Measurements from ENCODE around the gene RAB3GAP2.
A peak's percentile ranks its signal among the peaks of the same experiment; 100 is the strongest.
"Not testable (repeated sequence)": the region's sequence is repeated elsewhere in the genome, so short reads cannot be mapped to it uniquely, and the experiment has no call there.

RAB3GAP2 gene

DNA sequence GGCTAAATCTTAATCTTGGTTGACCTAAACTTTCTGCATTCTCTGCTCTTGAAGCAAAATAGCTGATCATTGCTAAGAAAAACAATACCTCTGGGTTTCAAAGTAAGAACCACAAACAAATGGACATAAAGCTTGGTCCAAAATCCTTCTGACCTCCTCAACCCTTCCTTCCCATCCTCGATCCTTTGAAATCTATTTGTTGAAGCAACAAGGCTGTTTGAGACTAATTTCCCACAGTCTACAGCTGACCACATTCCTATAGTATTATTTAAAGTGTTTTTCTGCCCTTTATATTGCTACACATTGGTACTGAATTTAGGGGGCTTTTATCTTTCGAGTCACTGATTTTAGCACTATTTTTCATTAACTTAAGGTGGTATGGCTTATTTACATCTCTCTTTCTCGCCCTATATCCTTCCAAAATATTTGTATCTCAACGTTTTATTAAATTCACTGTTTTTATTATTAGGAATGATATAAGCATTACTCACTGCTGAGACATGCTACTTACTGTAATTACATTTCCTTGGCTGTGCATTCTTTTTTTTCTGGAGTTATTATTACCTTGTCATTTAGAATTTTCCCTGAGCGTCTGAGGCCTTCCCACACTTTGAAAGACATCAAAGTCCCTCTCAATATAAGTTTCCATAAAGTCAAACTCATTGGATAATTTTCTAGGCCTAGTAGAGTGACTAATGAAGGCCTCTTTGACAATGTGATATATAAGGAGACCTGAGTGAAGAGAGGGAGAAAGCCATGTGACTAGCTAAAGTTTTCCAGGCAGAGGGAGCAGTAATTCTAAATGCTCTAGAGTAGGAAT lies 73.9 kb downstream of the RAB3GAP2 start:
- no peak for DNase-seq (ENCODE audit: low read depth, low spot score)

DNA sequence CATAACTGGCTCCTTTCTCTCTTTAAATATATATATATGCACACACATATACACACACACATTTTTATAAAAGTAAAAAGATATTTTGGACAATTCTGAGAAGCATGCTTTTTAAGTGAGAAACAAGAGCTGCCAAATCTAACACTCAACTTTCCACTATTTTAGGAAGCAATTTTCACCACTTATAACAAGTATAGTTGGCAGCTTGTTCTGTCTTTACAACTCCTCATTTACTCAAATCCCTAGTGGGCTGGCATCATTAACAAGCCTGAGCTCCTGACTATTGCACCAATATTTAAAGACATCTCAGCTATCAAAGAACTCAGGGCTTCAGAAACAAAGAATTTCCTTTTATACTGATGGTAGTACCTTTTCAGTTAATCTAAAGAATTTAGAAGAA lies 76.6 kb downstream of the RAB3GAP2 start:
- no peak for DNase-seq (ENCODE audit: low read depth, low spot score)

DNA sequence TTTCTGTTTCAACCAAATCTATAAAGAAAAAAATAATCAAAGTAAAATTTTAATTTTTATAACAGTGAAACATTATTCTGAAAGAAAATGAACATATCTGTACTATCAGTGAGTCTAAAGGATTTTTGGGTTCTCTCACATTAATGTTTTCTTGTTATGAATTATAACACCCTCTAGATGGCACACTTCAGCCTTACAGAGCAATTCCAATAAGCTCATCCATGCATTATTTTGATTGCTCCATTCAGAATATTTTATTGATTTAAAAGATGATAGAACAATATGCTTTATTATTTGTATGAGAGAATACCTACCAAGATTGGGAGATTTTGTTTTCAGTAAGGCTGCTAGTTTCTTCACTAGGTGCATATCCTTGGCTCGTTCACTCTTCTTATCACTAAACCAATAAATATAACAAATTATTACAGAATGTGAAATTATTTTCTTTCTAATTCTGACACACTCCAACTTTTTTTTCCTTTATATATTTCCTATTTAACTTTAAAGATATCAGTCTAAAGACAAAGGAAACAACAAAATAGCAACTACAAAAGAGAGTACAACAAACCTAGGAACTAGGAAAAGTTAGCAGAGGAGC lies 82.4 kb downstream of the RAB3GAP2 start:
- peak; percentile 26 for DNase-seq (ENCODE audit: low read depth, low spot score)

DNA sequence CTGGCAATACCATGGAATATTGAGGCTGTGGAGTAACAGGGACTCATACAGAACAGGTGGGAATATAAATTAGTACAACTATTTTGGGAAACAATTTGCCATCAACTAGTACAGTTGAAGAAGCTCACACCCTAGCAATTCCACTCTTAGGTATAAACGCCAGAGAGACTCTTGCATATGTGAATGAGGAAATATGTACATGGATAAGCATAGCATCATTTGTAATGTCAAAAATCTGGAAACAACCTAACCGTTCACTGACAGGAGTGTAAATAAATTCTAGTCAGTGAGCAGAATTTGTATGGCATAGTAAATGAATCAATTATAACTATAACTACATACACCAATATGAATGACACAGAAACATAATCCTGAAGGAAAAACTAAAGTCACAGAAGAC lies 83.7 kb downstream of the RAB3GAP2 start:
- DNase-seq (ENCODE audit: low read depth, low spot score): no peak

DNA sequence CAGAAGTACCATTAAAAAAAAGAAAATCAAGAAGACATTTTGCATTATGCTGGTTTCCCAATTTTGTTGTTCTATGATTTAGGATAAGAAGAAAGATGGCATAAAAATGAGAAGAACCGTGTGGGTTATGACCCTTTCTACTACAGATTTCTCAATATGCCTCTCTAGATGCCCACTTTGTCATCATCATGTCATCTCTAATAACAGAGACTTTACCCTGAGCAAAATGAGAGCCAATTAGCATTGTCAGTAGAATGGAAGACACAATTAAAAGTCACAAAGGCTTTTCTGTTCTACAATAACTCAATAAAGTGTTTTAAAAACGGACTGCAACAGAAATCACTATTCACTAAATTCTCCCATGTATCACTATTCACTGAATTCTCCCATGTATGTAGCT lies 85.5 kb downstream of the RAB3GAP2 start:
- no peak for DNase-seq (ENCODE audit: low read depth, low spot score)

DNA sequence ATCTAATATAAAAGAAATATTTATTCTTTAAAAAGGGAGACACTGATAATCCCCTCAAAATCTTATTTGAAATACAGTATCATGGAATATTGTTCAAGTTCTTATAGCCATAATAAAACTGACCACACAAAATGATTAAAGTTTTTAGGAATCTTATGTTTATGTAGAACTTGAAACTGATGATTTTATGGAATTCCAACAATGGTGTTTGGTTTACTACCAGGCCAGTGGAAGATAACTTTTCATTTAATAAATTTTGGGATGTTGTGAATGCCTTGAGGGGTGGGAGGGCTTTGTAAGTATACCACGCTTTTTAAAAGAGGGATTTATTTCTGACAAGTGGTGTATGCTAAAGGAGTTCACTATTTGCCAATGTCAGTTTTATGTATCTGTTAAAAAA lies 87.7 kb downstream of the RAB3GAP2 start:
- DNase-seq (ENCODE audit: low read depth, low spot score): no peak

DNA sequence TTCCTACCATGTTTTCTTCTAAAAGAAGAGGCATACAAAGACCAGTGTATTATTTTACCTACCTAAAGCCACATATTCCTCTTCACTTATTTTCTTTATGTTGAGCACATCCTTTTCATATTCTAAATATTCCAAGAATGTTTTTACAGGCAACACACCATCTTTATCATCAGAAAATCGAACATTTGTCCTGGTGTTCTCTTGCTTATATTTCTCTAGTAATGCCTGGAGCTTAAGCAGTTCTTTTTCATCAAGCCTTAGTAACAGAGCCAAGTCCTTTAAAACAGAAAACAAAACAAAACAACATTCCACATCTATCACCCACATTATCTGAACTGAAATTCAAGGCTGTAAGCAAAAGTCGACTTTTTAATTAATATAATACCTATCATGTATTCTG lies 89.6 kb downstream of the RAB3GAP2 start:
- DNase-seq (ENCODE audit: low read depth, low spot score): peak; percentile 25

DNA sequence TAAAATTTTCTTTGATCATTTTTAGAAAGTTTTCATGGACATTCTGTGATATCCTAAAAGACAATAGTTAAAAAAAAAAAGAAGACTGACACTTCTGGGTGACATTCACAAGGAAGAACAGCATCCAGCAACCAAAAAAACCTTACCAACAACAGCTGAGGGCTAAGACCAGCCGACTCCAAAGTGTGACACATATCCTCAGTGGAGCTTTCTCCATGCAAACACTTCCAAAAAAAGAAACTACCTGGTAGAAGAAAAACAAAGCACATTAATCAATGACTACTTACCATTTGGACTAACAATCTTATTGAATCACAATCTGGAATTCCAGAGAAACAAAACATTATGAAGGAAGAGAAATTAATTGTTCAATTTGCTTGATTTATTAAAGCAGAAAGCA lies 90.1 kb downstream of the RAB3GAP2 start:
- no peak for DNase-seq (ENCODE audit: low read depth, low spot score)

DNA sequence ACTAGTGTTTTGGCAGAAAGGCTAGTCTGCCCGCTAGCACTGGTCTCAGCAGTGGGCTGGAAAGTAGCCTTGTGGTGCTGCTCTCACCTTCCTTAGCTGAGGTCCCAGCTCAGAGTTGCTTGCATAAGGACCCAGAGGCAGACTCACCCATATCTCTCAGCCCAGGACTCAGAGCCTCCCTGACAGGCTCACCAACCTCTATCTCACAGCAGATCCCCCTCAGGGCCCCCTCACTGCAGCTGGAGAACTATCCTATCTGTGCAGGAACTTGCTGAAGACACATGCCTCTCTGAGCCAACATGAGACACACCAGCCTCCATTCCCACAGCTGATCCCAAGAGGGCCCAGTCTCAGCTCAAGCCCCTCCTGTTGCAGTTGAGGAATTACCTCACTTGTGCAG lies 95.7 kb downstream of the RAB3GAP2 start:
- no peak for DNase-seq (ENCODE audit: low read depth, low spot score)

DNA sequence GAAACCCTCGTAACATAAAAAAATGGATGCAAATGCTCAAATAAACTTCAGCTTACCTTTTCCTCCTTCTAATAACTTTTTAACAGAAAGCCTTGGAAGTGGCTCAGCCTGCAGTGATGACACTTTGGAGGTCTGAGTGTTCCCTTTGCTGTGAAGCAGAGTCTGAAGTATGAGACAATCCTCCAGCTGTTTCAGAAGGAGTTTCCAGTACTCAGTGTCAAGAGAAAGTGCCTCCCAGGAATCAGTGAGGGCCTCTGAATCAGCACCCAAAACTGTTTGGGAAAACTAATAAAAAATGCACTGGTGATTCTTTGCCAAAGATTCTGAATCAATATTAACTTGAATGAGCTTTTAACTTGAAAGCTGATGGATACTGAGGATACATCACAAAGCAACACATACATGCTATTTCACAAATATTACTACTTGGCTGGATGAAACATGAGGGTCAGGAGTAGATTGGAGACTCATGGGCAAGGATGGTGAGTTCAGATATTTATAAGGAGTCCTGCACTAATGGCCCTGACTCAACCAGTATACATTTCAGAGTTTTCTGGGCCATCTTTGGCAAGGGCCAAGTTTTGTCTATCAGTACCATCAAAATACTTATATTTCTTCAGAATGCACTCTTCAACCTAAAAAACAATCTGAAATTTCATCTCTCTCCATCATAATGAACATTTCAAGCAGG lies 101.3 kb downstream of the RAB3GAP2 start:
- DNase-seq (ENCODE audit: low read depth, low spot score): no peak

DNA sequence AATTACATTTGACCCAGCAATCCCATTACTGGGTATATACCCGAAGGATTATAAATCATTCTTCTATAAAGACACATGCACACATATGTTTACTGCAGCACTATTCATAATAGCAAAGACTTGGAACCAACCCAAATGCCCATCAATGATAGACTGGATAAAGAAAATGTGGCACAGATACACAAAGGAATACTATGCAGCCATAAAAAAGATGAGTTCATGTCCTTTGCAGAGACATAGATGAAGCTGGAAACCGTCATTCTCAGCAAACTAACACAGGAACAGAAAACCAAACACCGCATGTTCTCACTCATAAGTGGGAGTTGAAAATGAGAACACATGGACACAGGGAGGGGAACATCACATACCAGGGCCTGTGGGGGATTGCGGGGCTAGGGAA lies 102.4 kb downstream of the RAB3GAP2 start:
- not testable (repeated sequence) for DNase-seq (ENCODE audit: low read depth, low spot score)

DNA sequence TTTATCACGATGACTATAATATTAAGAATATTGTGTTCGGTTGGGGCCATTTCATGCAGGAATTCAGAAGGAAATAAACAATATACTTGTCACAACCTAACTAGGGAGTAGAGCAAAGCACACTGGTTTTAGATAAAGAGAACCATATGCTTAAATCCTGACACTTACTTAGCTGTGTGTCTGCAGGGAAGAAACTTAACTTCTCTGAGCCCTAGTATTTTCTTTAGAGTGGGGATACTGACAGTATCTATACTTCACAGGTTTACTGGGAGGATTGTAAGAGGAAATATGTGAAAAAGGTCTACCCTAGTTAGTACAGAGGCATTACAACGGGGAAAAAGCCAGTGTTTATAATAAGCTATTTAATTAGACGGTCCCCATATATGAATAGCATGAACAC lies 105.4 kb downstream of the RAB3GAP2 start:
- no peak for DNase-seq (ENCODE audit: low read depth, low spot score)

DNA sequence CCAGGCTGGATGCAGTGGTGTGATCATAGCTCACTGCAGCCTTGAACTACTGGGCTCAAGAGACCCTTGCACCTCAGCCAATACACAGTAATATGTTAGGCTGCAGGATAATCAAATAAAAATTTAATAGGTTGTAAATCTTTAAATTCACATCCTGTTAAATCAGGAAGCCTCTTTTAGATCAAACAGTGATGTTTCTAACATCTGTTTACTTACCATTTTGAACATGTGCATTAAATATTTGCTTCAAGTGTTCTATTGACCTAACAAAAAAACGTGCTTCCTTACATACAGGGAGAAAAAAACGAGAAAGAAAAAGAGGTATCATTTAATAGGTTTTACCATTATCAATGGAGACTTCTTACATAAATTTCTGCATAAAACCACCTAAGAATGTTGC lies 107.7 kb downstream of the RAB3GAP2 start:
- no peak for DNase-seq (ENCODE audit: low read depth, low spot score)

DNA sequence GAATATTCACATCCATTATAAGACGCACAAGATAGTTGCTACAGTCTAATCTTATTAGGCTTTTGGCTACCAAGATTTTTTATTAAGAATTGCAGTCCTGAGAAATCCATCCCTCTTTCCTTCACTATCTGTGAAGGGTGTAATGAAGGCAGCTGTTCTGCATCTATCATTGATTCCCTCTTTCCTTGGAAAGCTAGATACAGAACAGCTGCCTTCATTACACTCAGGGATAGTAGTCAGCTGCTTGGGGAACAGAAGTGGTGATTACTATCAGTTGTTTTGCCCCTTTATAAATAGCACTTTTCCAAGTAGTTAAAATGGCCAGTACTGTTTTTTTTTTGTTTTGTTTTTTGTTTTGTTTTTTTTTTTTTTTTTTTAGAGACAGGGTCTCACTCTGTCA lies 108.1 kb downstream of the RAB3GAP2 start:
- no peak for DNase-seq (ENCODE audit: low read depth, low spot score)

DNA sequence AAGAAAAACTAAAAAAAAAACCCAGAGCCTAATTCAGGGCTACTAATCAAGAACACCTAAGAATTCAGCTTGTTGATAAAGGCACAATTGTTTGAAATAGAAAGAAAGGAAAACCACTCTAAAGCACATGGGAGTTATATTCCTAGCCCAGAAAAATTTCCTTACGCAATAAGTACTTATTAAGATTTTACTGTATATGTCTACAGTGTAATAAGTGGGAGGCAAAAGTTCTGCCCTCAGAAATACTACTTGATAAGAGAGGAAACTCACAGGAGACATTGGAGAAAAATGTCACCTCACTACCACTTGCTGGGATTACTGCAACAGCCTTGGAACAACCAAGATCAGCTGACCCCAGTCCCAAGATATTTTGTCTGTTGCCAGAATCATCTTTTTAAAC lies 112.2 kb downstream of the RAB3GAP2 start:
- no peak for DNase-seq (ENCODE audit: low read depth, low spot score)

DNA sequence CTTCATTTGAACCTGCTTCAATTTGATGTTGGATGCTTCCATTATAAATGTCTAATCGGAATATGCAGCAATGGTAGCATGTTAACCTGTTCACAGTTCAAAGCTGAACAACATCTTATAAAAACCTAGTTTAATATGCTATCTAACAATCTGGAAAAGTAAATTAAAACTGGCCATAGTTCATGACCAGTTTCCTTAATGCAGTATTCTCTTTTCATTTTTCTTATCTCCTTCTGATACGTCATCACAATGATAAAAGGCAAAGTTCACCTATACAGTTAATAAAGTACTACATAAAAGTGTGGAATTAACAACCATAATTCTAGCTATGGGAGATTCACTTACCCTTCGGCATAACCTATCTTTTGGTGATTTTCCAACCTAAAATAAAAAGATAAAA lies 113.2 kb downstream of the RAB3GAP2 start:
- DNase-seq (ENCODE audit: low read depth, low spot score): no peak

DNA sequence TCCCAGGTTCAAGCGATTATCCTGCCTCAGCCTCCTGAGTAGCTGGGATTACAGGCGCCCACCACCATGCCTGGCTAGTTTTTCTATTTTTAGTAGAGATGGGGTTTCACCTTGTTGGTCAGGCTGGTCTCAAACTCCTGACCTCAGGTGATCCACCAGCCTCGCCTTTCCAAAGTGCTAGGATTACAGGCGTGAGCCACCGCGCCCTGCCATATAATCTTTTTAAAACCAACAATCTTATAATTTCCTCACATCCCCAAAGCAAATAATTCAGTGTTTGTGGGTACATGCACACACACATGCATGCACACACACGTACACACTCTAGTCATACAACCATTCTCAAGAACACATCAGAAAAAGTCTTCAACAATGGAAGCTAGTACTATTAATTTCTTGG lies 113.7 kb downstream of the RAB3GAP2 start:
- not testable (repeated sequence) for DNase-seq (ENCODE audit: low read depth, low spot score)

DNA sequence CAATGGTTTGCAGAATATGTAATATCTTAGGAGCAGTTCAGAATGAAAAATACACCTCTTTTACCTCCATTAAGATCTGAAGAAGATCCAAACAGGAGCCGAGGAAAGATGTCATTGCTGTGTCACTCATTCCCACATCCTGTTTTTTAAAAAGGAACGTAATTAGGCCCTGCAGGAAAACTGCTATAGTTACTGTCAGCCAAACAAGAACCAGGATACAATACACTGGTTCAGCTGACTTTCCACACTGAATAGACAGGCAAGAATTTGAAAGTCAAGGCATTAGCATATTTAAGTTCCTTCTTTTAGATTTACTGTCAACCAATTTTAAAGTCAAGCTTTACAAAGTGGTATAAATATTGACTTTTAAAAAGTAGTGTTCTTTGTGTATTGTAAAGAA lies 114.5 kb downstream of the RAB3GAP2 start:
- no peak for DNase-seq (ENCODE audit: low read depth, low spot score)

DNA sequence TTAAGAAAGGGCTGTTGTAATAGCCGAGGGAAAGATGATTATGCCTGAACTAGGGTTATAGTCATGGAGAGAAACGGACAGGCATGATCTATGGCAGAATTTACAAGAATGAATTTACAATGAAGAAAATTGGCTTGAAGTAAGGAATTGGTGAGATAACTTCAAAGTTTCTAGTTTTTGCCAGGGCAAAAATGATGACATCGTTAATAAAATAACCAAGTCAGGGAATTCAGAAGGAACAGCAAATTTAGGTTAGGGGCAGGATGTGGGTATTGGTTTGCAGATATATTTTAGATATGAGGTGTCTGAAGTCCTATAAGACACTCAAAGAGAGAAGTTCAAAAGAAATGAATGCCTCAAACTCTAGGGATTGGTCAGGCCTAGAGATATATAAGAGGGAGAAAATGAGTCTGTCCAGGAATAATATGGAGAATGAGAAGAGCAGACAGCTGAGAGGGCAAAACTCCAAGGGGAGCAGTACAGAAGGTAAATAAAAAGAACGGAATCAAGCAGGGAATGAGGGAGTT lies 115.6 kb downstream of the RAB3GAP2 start:
- DNase-seq (ENCODE audit: low read depth, low spot score): no peak

DNA sequence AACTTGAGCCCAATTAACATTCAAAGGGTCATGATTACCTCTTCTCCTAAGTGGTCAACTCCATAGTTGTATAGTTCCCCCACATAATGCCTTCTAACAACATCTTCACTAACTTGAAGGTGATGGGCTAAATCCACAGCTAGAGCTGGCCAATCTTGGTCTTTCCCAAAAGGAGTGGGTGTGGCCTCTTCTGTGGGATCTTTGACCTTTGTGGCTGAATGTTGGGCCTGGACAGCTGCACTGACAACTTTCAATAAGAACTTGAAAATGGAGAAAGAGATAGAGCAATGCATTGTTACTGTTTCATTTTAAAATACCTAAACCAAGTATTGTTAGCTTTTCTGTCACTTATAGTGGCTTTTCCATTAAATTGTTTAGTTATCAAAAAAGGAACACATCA lies 119.1 kb downstream of the RAB3GAP2 start:
- DNase-seq (ENCODE audit: low read depth, low spot score): no peak

DNA sequence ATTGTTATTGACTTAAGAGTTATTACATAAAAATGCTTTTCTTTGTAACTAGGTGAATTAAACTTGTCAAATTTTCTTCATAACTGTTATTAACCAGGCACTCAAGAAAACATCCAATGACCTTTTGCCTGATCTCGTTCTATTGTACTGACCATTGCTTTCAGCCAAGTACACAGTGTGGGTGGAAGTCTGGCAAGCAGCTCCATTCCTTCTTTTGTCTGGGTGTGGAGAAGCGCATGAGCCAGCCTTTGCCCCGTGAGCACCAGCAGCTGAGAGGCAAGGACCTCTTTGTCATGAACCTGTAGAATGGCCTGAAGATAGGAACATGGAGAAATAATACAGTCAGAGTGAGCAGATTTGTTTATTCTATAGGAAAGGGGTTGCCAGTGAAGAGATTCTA lies 120.8 kb downstream of the RAB3GAP2 start:
- DNase-seq (ENCODE audit: low read depth, low spot score): peak; percentile 76

DNA sequence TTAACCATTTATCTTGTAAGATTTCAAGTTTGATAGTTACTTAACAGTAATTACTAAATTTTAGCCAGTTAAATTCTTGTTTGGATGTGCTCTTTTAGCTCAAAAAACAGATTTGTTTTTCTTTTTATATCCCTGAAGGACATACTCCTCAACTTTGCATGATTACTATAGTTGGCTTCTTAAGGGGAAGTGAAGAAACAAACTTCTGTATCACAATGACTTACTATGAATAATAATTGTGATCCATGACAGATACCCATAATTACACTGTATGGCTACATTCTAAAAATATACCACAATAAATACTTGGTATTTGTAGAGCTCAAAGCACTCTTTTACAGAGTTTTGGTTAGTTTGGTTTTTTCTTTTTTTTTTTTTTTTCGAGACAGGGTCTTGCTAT lies 122.5 kb downstream of the RAB3GAP2 start:
- DNase-seq (ENCODE audit: low read depth, low spot score): no peak

DNA sequence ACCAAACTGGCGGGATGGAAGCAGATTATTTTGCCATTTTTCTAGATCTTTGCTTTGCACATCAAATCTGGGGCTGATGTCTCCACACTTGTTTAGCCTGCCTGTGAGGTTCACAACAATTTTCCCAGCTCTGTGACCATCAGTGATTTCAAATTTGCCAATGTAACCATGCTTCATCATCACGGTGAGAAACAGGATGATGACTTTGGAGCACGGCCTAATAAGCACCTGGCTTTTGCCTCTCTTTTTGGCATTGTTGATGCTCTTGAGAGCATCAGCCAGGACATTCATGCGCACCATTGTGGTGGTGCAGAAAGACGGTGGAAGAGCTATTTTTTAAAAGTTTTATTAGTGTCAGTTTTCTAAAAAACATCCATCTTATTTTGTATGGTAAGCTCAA lies 128.2 kb downstream of the RAB3GAP2 start:
- DNase-seq (ENCODE audit: low read depth, low spot score): no peak
